HCT116 (cell line): ENCODE results near the gene CPA2. TPM values are rescaled to one million over a fixed set of nuclear protein-coding genes. Genes with fewer than 3 reads are reported as not detected.
"Not testable (repeated sequence)": the region's sequence is repeated elsewhere in the genome, so short reads cannot be mapped to it uniquely, and the experiment has no call there.

Experiments used
- ATAC-seq: fragments of 200-7000 bp; cut with Tn5 transposase; 2 replicates; pipeline ENCODE4 v1.9.1; 2020; ENCODE audit warnings: mild to moderate bottlenecking, moderate library complexity
- BruUV-seq: library from RNA; stranded (reverse); fragments of 400-500 nt; replicated peaks from 2 replicates; lab custom pipeline; 2021; lab: Mats Ljungman, UMichigan
- CTCF ChIA-PET: fragments of 300-600 bp; sonication (Branson Sonifier 250); formaldehyde crosslinking; loops from one replicate; lab custom pipeline; 2021; ENCODE audit warnings: antibody characterized with exemption; lab: Charles Lee
- POLR2A ChIA-PET: fragments of 300-600, 350-600 bp; sonication (Branson Sonifier 250); formaldehyde crosslinking; loops from one replicate; lab custom pipeline; 2021; ENCODE audit warnings: antibody characterized with exemption; lab: Charles Lee
- RAD21 ChIA-PET, 2 experiments: fragments of 300-600 bp; sonication (Branson Sonifier 250); formaldehyde crosslinking; loops; one replicate each; lab custom pipeline; 2023; ENCODE audit warnings: low total read pairs in 2 of 2; ENCODE audit not compliant: uncharacterized antibody in 2 of 2, unreplicated experiment in 2 of 2, low non-redundant PET in 1 of 2; lab: Charles Lee
- DNase-seq: peaks from one replicate; pipeline ENCODE4 v3.0.0-alpha.2; 2010; ENCODE audit warnings: low read depth, low spot score
- H2AFZ ChIP-seq: fragments of 200-600 bp; shearing (Covaris generic), sonication (generic); 2 replicates; pipeline ENCODE4 v1.6.1; 2017; ENCODE audit warnings: low read depth, mixed run types, mixed read lengths, antibody characterized with exemption, low read length; ENCODE audit not compliant: poor library complexity, severe bottlenecking
- H3K27ac ChIP-seq: 2 replicates; pipeline ENCODE4 v1.5.1; 2012; ENCODE audit warnings: low read depth, low read length
- H3K27me3 ChIP-seq: fragments of 200-600 bp; sonication (generic); 2 replicates; pipeline ENCODE4 v1.6.1; 2016; ENCODE audit warnings: mixed run types, low read length, mixed read lengths; ENCODE audit not compliant: insufficient read depth
- H3K36me3 ChIP-seq, 2 experiments: fragments of 200-500 bp in 1 of 2; fragments of 200-600 bp in 1 of 2; sonication (Bioruptor generic) in 1 of 2; sonication (generic) in 1 of 2; 2 replicates each; pipeline versions ENCODE4 v1.5.1 to v1.6.1; 2014 to 2016; ENCODE audit warnings: low read length in 2 of 2, inconsistent platforms in 1 of 2, mixed read lengths in 1 of 2, mixed run types in 1 of 2; ENCODE audit not compliant: insufficient read depth in 2 of 2, control insufficient read depth in 1 of 2
- H3K4me1 ChIP-seq, 2 experiments: fragments of 200-600 bp in 1 of 2; sonication (generic) in 1 of 2; 2 replicates each; pipeline versions ENCODE4 v1.5.1 to v1.6.1; 2012 to 2017; ENCODE audit warnings: low read length in 2 of 2, inconsistent platforms in 1 of 2, mild to moderate bottlenecking in 1 of 2, mixed read lengths in 1 of 2, mixed run types in 1 of 2, moderate library complexity in 1 of 2; ENCODE audit not compliant: insufficient read depth in 2 of 2, control insufficient read depth in 1 of 2
- H3K4me2 ChIP-seq: fragments of 200-600 bp; sonication (generic); 2 replicates; pipeline ENCODE4 v1.6.1; 2017; ENCODE audit warnings: mixed run types, low read length, mixed read lengths
- H3K4me3 ChIP-seq, 2 experiments: fragments of 200-600 bp in 1 of 2; sonication (generic) in 1 of 2; replicated peaks in 1 of 2; 2 replicates each; pipeline ENCODE4 v1.5.1; 2011 to 2016; ENCODE audit warnings: low read length in 2 of 2, control low read depth in 1 of 2, low read depth in 1 of 2, mild to moderate bottlenecking in 1 of 2, mixed read lengths in 1 of 2, mixed run types in 1 of 2
- H3K79me2 ChIP-seq: fragments of 200-600 bp; sonication (generic); 2 replicates; pipeline ENCODE4 v1.6.1; 2017; ENCODE audit warnings: mild to moderate bottlenecking, mixed run types, low read length, moderate library complexity, mixed read lengths; ENCODE audit not compliant: insufficient read depth
- H3K9ac ChIP-seq: fragments of 200-600 bp; sonication (generic); 2 replicates; pipeline ENCODE4 v1.6.1; 2016; ENCODE audit warnings: low read length, mixed read lengths
- H3K9me2 ChIP-seq: fragments of 200-600 bp; sonication (generic), shearing (Covaris generic); 2 replicates; pipeline ENCODE4 v1.6.1; 2017; ENCODE audit warnings: mixed run types, mild to moderate bottlenecking, moderate library complexity; ENCODE audit not compliant: insufficient read depth
- H3K9me3 ChIP-seq, 2 experiments: fragments of 200-500 bp in 1 of 2; fragments of 200-600 bp in 1 of 2; sonication (Bioruptor generic) in 1 of 2; sonication (generic) in 1 of 2; 2 replicates each; pipeline ENCODE4 v1.6.1; 2014 to 2017; ENCODE audit warnings: low read length in 2 of 2, mixed read lengths in 2 of 2, inconsistent platforms in 1 of 2, low read depth in 1 of 2, mild to moderate bottlenecking in 1 of 2, mixed run types in 1 of 2, moderate library complexity in 1 of 2; ENCODE audit not compliant: control insufficient read depth in 1 of 2, insufficient read depth in 1 of 2
- H4K20me1 ChIP-seq: fragments of 200-600 bp; sonication (generic), shearing (Covaris generic); 2 replicates; pipeline ENCODE4 v1.6.1; 2017; ENCODE audit warnings: mixed run types, mild to moderate bottlenecking, moderate library complexity; ENCODE audit not compliant: insufficient read depth
- intact Hi-C: fragments of 100-400 bp; cut with micrococcal nuclease; formaldehyde crosslinking; loops from 2 replicates; pipeline ENCODE4 v1.10.0; 2022
- total RNA-seq: library from RNA; stranded (reverse); gene quantifications from one replicate; pipeline ENCODE4 v1.2.1, GENCODE V29; 2021; ENCODE audit not compliant: unreplicated experiment
- TF ChIP-seq, protein P1 (sequence below), 3 experiments: fragments of 200-600 bp in 1 of 3; sonication (generic) in 1 of 3; IDR thresholded peaks in 2 of 3; conservative IDR thresholded peaks in 1 of 3; 2 replicates each; pipeline ENCODE4 v1.5.1; 2012 to 2017; ENCODE audit warnings: low read depth in 2 of 3, low read length in 2 of 3, antibody characterized with exemption in 1 of 3, borderline replicate concordance in 1 of 3, control low read depth in 1 of 3, mild to moderate bottlenecking in 1 of 3, mixed read lengths in 1 of 3, mixed run types in 1 of 3, moderate library complexity in 1 of 3; ENCODE audit not compliant: insufficient read depth in 1 of 3

The CPA2 gene
- total RNA-seq, 1 experiment from 2014 or later = 1.5 TPM

DNA sequence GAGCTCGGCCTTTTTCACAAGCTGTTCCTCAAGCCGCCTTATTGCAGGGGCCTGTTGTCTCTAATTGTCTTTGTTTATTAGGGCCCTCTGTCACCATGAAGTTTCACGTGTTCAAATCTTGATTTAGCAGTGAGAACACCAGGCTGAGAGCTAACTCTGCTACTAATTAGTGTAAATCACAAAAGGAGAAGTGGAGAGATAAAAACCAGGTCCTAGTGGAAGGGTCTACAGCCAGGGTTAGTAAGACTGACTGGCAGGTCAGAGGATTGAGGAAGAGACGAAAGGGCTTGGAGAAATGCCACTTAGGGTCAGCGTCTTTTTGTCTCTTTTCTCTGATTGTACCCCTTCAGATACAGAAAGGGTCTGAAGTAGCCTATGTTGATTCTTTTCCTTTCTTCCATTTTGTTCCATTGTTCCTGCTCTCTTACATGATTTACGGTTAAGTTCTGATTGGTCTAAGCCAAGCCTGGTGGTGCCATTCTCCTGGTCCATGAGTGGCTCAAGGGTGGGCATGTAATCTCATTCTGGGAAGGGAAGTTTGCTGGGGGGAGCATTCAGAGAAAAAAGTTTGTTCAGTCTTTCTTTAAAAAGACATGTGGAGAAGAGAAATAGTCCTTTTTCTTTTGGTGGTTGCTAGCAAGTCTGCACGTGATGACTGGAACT lies 37.7 kb upstream of the CPA2 start:
- intact Hi-C loops = no loop called here
- no peaks in the 10 kb centered on the region for H3K27me3 ChIP-seq
- ChIA-PET POLR2A (no interaction called here), RAD21 (no interaction called here), CTCF (no interaction called here)
- H3K27ac ChIP-seq = no peak overlapping the region
- peaks cover 0 to 4% of the 10 kb centered on the region in 2 experiments; a peak in 1 of 4 replicates for H3K4me1 ChIP-seq
- H3K9me3 ChIP-seq = no peaks in the 10 kb centered on the region
- H3K9ac ChIP-seq = no peak overlapping the region
- no peaks in the 10 kb centered on the region for H3K9me2 ChIP-seq
- ATAC-seq (no peak), DNase-seq (no peak)
- no peak overlapping the region for H2AFZ ChIP-seq
- H3K4me2 ChIP-seq = no peak overlapping the region
- H3K4me3 ChIP-seq = no peak overlapping the region
- H3K79me2 ChIP-seq = no peaks in the 10 kb centered on the region
- no peaks in the 10 kb centered on the region for H4K20me1 ChIP-seq
- TF ChIP-seq, protein P1, sequence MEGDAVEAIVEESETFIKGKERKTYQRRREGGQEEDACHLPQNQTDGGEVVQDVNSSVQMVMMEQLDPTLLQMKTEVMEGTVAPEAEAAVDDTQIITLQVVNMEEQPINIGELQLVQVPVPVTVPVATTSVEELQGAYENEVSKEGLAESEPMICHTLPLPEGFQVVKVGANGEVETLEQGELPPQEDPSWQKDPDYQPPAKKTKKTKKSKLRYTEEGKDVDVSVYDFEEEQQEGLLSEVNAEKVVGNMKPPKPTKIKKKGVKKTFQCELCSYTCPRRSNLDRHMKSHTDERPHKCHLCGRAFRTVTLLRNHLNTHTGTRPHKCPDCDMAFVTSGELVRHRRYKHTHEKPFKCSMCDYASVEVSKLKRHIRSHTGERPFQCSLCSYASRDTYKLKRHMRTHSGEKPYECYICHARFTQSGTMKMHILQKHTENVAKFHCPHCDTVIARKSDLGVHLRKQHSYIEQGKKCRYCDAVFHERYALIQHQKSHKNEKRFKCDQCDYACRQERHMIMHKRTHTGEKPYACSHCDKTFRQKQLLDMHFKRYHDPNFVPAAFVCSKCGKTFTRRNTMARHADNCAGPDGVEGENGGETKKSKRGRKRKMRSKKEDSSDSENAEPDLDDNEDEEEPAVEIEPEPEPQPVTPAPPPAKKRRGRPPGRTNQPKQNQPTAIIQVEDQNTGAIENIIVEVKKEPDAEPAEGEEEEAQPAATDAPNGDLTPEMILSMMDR (IDR thresholded peaks at IDR 0.05 in 2 of 3, conservative IDR thresholded peaks at IDR 0.05 in 1 of 3; ENCODE audit: borderline replicate concordance in 1 of 3, insufficient read depth in 1 of 3, low read depth in 2 of 3, low read length in 2 of 3) = no peak
- BruUV-seq = no TSS peak
- no peaks in the 10 kb centered on the region for H3K36me3 ChIP-seq

- H3K9ac ChIP-seq, intact Hi-C loops, H3K9me2 ChIP-seq, H3K36me3 ChIP-seq, H4K20me1 ChIP-seq, H2AFZ ChIP-seq, H3K27me3 ChIP-seq, DNase-seq, BruUV-seq, H3K4me2 ChIP-seq, ATAC-seq, POLR2A ChIA-PET, H3K27ac ChIP-seq, CTCF ChIA-PET, H3K9me3 ChIP-seq, H3K4me1 ChIP-seq, H3K4me3 ChIP-seq, H3K79me2 ChIP-seq, RAD21 ChIA-PET: not testable (repeated sequence)
Observed at GRCh38 chr7:130229981-130230380, 36.7 kb upstream of the CPA2 start.
